ENCODE results near the gene KIF12. TPM values are rescaled to one million over a fixed set of nuclear protein-coding genes. Genes with fewer than 3 reads are reported as not detected.

KIF12 gene
- not detected in 2 replicates for total RNA-seq

DNA sequence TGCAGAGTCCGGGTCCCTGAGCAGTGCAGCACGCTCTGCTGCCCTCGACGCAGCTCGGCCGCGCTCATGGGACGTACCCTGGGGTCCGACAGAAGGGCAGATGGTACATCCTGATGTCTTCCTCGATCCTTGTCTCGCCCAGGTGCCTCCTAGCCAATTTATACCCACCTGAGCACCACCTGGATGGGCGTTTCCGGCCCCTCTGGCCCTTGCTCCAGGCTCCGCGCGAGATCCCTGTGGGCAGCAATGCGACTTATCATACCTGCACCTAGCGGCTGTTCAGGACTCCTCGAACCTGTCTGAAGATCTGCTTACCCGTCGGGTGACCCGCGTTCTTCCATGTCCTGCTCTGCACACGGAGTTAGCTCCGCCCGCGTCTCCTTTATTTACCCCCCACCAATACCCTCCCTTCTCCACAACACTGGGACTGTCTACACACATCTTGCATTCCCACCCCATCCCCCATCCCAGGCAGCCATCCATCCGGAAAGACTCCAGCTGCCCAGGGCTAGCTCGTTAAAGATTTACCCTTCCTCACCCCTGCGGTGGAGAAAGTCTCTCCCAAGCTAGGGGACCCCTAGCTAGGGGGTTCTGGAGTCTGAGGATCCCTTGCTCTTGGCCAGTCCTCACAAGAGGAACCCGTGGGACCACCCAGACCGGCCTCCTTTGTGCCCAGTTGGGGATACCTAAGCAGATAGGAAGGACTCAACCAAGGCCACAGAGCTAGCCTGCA, at the start of gene KIF12:
TSS of gene KIF12 (minus strand) at position 357 of the 733 bp plus-strand sequence. CDS start at position 341, 16 bp downstream.

DNA sequence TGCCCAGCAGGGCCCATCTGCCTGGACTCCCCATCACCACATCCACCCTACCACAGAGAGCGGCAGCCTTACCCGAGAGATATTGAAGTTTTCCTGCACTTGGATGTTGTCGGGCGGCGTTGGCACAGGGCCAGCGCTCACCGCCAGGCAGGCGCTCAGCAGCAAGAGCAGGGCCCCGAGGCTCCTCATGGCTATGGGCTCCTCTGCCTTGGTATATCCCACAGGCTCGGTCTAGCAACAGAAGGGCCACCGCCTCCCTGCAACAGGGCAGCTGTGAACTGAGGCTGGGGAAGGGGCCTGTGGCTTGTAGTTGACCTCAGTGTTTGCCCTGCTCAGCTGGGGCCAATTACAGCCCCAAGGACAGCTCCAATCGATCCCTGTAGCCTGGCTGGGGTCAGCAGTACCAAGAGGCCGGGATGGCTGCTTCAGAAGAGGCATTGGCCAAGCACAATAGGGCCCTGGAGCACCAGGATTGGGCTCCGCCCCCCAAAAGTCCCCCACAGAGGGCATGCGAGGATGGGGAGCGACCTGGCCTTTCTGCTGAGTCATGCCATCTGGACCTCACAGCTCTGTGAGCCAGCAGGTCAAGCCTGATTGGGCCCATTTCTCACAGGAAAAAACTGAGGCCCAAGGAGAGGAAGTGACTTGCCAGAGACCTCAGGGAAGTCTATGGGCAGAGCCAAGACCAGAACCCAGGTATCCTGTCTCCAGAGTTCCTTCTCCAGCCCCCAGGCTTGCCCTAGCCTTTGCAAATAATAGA, 20.9 kb downstream of the KIF12 start, which contains the start of gene AMBP:
TSS of gene AMBP (minus strand) at position 280 of the 760 bp plus-strand sequence. CDS start at position 189, 91 bp downstream.

Other genes starting within 250 kb of the KIF12 start
- gene ZNF618, start 223.0 kb downstream of the KIF12 start, total RNA-seq, result 4.4 and 4.5 TPM in 2 replicates
- gene AMBP, start 21.0 kb downstream of the KIF12 start, total RNA-seq, result not detected in 2 replicates
- gene COL27A1, start 56.2 kb upstream of the KIF12 start, total RNA-seq, result 5.8 and 10.3 TPM in 2 replicates
- not detected in 2 replicates for gene ORM1, start 223.8 kb upstream of the KIF12 start, total RNA-seq
- gene ORM2, start 230.6 kb upstream of the KIF12 start, total RNA-seq, result not detected in 2 replicates